ENCODE data around the gene GOLGB1.

Gene GOLGB1

GRCh38 chr3:121627622-121628021 lies 121.9 kb downstream of the GOLGB1 start:
- no peak for DNase-seq

- no peak for DNase-seq
These were observed 122.3 kb downstream of the GOLGB1 start for GRCh38 chr3:121627211-121627610.

- no peak for DNase-seq
These were observed 123.0 kb downstream of the GOLGB1 start for GRCh38 chr3:121626495-121626894.

GRCh38 chr3:121624147-121624899 lies 125.2 kb downstream of the GOLGB1 start:
- no peak for DNase-seq

- DNase-seq: no peak
These were observed 128.1 kb downstream of the GOLGB1 start for GRCh38 chr3:121621491-121621890.

- no peak for DNase-seq
These were observed 129.8 kb downstream of the GOLGB1 start for GRCh38 chr3:121619691-121620090.
